GM21529 (cell line): Measurements from ENCODE around the gene AOAH.

Experiments
- ATAC-seq: cut with Tn5 transposase; IDR thresholded peaks from one replicate; pipeline ENCODE4 v1.9.1; 2021; ENCODE audit not compliant: unreplicated experiment

AOAH gene

GRCh38 chr7:36636126-36636525 is 88.2 kb downstream of the AOAH start:
- no peak for ATAC-seq

GRCh38 chr7:36635091-36635490 is 89.2 kb downstream of the AOAH start:
- ATAC-seq, result no peak

GRCh38 chr7:36633377-36633776 is 90.9 kb downstream of the AOAH start:
- no peak for ATAC-seq

- no peak for ATAC-seq
Measured at GRCh38 chr7:36630112-36630650, 94.1 kb downstream of the AOAH start.

- ATAC-seq, result no peak
Measured at GRCh38 chr7:36629351-36629750, 94.9 kb downstream of the AOAH start.

GRCh38 chr7:36627836-36628235 is 96.5 kb downstream of the AOAH start:
- ATAC-seq, result no peak

- no peak for ATAC-seq
Measured at GRCh38 chr7:36626111-36626510, 98.2 kb downstream of the AOAH start.

GRCh38 chr7:36625247-36625646 is 99.0 kb downstream of the AOAH start:
- no peak for ATAC-seq

- no peak for ATAC-seq
Measured at GRCh38 chr7:36623247-36623646, 101.0 kb downstream of the AOAH start.

- ATAC-seq, result no peak
Measured at GRCh38 chr7:36621396-36621795, 102.9 kb downstream of the AOAH start.

- no peak for ATAC-seq
Measured at GRCh38 chr7:36620166-36620708, 104.1 kb downstream of the AOAH start.

GRCh38 chr7:36617408-36617807 is 106.9 kb downstream of the AOAH start:
- no peak for ATAC-seq

- ATAC-seq, result no peak
Measured at GRCh38 chr7:36615852-36616540, 108.3 kb downstream of the AOAH start.

- ATAC-seq, result no peak
Measured at GRCh38 chr7:36614959-36615358, 109.3 kb downstream of the AOAH start.

- ATAC-seq, result no peak
Measured at GRCh38 chr7:36613031-36613614, 111.2 kb downstream of the AOAH start.

GRCh38 chr7:36611703-36612102 is 112.6 kb downstream of the AOAH start:
- no peak for ATAC-seq

- ATAC-seq, result no peak
Measured at GRCh38 chr7:36607721-36608095, 116.6 kb downstream of the AOAH start.

- ATAC-seq, result no peak
Measured at GRCh38 chr7:36606976-36607720, 117.1 kb downstream of the AOAH start.

GRCh38 chr7:36606153-36606975 is 117.9 kb downstream of the AOAH start:
- no peak for ATAC-seq

- no peak for ATAC-seq
Measured at GRCh38 chr7:36605261-36606051, 118.8 kb downstream of the AOAH start.
